Measurements from ENCODE around the gene BICD1.
"Not testable (repeated sequence)": the region's sequence is repeated elsewhere in the genome, so short reads cannot be mapped to it uniquely, and the experiment has no call there.

BICD1 gene

DNA sequence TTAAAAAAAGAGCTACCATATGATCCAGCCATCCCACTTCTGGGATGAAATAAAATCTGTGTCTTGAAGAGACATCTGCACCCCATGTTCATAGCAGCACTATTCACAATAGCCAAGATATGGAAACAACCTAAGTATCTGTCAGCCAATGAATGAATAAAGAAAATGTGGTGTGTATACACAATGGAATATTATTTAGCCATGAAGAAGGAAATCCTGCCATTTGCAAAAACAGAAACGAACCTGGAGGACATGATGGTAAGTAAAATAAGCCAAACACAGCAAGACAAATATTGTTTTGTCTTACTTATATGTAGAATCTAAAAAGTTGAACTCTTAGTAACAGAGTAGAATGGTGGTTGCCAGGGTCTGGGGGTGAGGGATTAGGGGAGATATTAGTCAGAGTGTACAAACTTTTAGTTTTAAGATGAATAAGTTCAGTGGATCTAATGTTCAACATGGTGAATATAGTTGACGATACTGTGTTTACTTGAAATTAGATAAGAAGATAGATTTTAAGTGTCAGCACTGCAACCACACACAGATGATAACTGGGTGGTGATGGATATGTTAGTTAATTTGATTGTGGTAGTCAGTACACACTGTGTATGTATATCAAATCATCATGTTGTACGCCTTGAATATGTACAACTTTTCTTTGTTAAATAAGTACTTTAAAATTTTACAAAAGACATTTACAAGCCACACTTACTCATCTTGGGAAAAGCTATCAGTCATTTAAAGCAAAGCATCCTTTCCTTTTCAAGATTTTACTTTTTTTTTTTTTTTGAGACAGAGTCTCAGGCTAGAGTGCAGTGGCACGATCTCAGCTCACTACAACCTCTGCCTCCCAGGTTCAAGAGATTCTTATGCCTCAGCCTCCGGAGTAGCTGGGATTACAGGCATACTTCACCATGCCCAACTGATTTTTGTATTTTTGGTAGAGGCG is 89.9 kb downstream of the BICD1 start:
- no peak for DNase-seq (ENCODE audit: low spot score)

GRCh38 chr12:32197421-32197820 is 90.8 kb downstream of the BICD1 start:
- no peak for DNase-seq (ENCODE audit: low spot score)

GRCh38 chr12:32198555-32198954 is 91.9 kb downstream of the BICD1 start:
- peak; percentile 87 for DNase-seq (ENCODE audit: low spot score)

DNA sequence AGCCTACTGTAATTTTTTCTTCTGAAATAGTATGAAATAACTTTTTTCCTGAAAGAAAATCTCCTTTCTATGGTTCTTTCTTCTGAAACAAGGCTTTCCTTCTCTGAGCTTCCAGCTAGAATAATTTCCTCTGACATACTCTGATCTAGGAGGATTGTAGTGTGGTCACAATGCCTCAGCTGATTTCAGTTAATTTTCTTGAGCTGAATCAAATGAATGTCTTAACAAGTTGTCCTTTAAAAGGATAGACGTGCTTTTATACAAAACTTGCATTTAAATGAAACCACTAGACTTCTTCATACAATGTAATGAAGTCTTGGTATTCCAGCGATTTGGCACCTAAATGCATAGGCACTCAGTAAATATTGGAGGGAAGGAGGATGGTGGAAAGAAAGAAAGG is 94.4 kb downstream of the BICD1 start:
- DNase-seq (ENCODE audit: low spot score): no peak

DNA sequence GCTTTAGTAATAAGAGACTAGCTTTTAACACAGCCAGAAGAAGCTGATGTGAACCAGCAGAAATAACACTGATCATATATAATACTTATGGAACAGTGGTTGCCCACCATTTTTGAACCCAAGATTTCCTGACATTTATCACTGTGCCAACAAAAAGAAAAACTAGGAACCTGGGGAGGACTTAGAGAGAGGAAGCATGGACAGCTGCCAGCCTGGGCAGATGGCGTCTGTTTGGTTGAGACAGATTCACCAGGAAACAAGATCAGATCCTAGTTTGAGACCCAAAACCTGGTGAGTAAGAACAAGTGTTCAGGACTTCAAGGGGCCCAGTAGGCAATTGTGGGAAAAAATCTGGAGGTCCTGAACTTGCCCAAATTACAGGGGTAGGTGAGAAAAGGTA is 95.3 kb downstream of the BICD1 start:
- no peak for DNase-seq (ENCODE audit: low spot score)

- DNase-seq (ENCODE audit: low spot score): no peak
Observed at GRCh38 chr12:32205731-32206130, 99.1 kb downstream of the BICD1 start.

- no peak for DNase-seq (ENCODE audit: low spot score)
Observed at GRCh38 chr12:32208355-32208754, 101.7 kb downstream of the BICD1 start.

DNA sequence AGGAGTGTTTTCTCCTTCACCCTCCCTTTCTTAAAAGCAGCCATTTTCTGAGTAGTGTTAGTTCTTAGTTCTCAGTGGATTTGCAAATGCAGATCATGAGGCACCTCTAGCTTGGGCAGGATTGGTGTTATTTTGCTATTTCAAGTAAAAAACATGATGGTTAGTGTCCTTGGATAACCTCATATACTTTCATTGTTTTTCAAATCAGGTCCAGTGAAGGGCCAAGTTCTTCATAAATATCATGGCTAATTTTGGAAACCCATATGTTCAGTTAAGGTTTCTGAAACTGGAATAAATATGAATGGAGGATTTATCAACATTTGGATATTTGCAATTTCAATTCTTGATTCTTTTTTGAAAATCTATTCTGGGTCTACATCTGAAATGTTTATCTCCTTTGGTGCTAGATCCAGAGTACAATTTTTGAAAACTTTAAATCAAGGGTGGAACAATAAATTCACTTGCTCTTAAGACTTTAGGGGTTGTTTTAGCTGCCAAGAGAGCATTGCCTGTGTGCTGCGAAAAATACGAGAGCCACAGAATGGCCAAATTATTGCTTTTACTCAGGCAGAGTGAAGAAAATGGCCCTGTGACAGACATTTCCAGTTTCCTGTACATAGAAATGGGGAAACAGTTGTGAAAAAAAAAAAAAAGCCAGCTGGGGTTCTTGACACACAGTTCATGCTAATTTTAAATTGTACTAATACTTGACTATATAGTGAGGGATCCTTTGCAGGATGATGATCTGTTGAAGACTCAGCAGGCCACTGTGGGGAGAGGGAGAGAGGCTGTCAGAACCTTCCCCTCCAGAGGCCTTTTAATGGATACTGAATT is 104.6 kb downstream of the BICD1 start:
- DNase-seq (ENCODE audit: low spot score): no peak

DNA sequence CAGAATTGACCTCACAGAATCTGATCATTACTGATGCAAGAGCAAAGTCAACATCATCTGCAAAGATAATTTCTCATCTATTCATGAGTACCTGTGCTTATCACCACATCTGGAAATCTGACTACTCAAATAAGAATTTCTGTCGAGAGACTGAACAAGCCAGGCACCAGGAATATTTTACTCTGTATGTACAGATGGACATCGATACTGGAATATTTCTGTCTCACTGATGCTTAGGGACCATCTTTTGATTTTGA is 105.2 kb downstream of the BICD1 start:
- no peak for DNase-seq (ENCODE audit: low spot score)

DNA sequence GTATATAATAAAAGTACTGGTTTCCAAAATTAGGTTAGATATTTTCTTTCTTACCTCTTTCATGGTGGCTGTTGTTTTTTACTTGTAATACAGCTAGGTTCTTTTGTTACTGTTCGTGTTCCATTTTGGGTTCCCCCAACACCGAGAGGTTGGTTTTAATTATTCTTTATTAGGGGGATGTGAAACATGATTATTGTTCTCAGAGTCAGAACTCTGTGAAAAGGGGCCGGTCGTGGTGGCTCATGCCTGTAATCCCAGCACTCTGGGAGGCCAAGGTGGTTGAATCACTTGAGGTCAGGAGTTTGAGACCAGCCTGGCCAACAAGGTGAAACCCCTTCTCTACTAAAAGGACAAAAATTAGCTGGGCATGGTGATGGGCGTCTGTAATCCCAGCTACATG is 108.1 kb downstream of the BICD1 start:
- no peak for DNase-seq (ENCODE audit: low spot score)

GRCh38 chr12:32217354-32218310 is 111.0 kb downstream of the BICD1 start:
- peak; percentile 54 for DNase-seq (ENCODE audit: low spot score)

DNA sequence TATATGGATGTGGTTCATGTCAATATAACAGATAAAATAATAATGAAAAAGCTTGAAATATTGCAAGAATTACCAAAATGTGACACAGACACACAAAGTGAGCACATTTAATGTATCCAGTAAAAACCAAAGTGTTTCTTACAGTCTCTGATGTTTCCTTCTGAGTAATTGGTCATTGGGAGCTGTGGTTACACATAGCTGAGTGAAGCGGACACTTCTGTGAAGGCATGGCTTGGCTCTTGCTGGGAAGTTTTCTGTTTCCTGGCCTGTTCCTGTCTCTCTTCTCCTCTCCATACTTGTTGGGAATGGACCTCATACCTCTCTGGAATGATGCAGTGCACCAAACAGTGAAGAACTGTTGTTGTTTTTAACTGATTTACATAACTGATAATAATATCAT is 117.3 kb downstream of the BICD1 start:
- no peak for DNase-seq (ENCODE audit: low spot score)

GRCh38 chr12:32226768-32227167 is 120.1 kb downstream of the BICD1 start:
- DNase-seq (ENCODE audit: low spot score): no peak

GRCh38 chr12:32229971-32230612 is 123.4 kb downstream of the BICD1 start:
- DNase-seq (ENCODE audit: low spot score): no peak

DNA sequence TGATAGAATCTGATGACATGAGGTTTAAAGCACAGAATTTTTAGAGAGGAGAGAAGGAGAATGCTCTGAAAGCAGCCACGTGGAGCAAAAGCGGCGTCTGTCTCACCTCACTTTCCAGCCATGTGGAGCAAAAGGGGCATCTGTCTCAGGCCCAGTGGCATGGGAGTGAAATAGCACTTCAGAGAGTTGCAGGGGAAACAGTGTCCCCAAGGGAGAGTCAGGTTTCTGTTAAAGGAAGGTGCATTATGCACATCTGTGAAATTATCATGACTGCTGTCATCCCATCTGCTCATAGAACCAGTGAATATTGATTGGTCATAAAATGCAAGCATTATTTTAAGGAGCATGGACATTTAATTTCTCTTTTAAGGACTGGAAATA is 124.0 kb downstream of the BICD1 start:
- DNase-seq (ENCODE audit: low spot score): no peak

- DNase-seq (ENCODE audit: low spot score): not testable (repeated sequence)
Observed at GRCh38 chr12:32231361-32231760, 124.7 kb downstream of the BICD1 start.

DNA sequence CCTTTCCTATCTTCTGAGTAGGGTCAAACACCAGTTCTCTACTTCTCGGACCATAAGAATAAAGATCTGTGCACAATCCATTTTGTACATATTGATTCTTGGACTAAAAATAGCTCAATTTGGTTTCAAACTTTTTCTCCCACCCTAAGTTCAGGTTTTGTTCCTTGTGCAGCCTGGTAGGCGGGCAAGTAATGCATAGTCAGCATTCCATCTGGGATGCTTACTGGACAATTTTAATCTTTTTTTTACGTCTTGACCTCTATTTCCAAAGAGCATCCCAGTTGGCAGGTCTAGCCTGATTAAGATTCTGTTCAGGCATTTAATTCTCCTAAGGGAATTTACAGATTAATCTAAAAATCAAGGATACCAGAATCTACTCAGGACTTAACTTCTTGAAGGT is 126.9 kb downstream of the BICD1 start:
- DNase-seq (ENCODE audit: low spot score): no peak

- no peak for DNase-seq (ENCODE audit: low spot score)
Observed at GRCh38 chr12:32235251-32235650, 128.6 kb downstream of the BICD1 start.

DNA sequence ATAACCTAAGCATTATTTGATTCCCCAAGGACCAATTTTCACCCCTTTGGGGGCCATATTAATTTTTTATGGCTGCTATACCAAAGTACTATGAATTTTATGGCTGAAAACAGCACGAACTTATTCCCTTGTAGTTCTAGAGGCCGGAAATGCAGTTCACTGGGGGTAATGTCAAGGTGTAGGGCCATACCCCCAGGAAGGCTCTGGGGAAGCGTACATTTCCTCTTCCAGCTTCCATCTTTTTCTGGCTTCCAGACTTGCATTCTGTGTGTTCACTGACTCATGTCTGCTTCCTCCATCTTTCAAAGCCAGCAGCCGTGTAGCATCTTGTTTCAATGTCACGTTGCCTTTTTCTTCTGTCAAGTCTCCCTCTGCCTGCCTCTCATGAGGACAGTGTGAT is 133.5 kb downstream of the BICD1 start:
- no peak for DNase-seq (ENCODE audit: low spot score)

GRCh38 chr12:32240831-32241230 is 134.2 kb downstream of the BICD1 start:
- DNase-seq (ENCODE audit: low spot score): peak; percentile 24

DNA sequence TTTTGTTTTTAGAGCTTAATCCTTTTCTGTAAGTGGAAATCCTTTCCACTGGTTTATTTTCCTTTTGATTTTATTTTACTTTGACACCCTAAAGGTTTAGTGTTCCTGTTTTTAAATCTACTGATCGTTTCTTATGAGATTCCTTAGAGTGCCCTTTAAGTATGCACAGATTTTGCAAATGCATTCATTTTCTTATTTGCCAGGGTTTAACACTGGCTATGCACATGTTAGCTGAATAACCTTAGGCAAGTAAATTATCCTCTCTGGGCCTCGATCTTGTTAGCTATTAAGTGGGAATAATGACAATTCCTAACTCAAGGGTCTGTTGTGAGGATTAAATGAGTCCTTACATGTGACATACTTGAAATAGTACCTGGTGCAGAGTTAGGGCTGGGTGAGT is 136.0 kb downstream of the BICD1 start:
- no peak for DNase-seq (ENCODE audit: low spot score)
